ENCODE results near the gene DISC1. TPM values are rescaled to one million over a fixed set of nuclear protein-coding genes. Genes with fewer than 3 reads are reported as not detected.
"Not testable (repeated sequence)": the region's sequence is repeated elsewhere in the genome, so short reads cannot be mapped to it uniquely, and the experiment has no call there.

DISC1 gene
- total RNA-seq, 1 donor from 2014 or later, result 10.5 TPM

GRCh38 chr1:231666937-231667608 is 40.5 kb downstream of the DISC1 start:
- intact Hi-C loops (cut with micrococcal nuclease), result no loop called here

GRCh38 chr1:231667896-231668506 is 41.4 kb downstream of the DISC1 start:
- intact Hi-C loops (cut with micrococcal nuclease), result no loop called here

GRCh38 chr1:231668826-231669225 is 42.2 kb downstream of the DISC1 start:
- intact Hi-C loops (cut with micrococcal nuclease), result no loop called here

GRCh38 chr1:231669864-231670621 is 43.5 kb downstream of the DISC1 start:
- intact Hi-C loops (cut with micrococcal nuclease), result not testable (repeated sequence)

GRCh38 chr1:231670755-231671154 is 44.2 kb downstream of the DISC1 start:
- intact Hi-C loops (cut with micrococcal nuclease), result no loop called here

- intact Hi-C loops (cut with micrococcal nuclease), result no loop called here
Observed at GRCh38 chr1:231674575-231674974, 48.0 kb downstream of the DISC1 start.

- intact Hi-C loops (cut with micrococcal nuclease), result no loop called here
Observed at GRCh38 chr1:231676487-231676886, 49.9 kb downstream of the DISC1 start.

- intact Hi-C loops (cut with micrococcal nuclease), result no loop called here
Observed at GRCh38 chr1:231677442-231677841, 50.9 kb downstream of the DISC1 start.

GRCh38 chr1:231678011-231678432 is 51.4 kb downstream of the DISC1 start:
- intact Hi-C loops (cut with micrococcal nuclease), result no loop called here

- intact Hi-C loops (cut with micrococcal nuclease), result no loop called here
Observed at GRCh38 chr1:231679109-231679508, 52.5 kb downstream of the DISC1 start.

GRCh38 chr1:231681006-231681405 is 54.4 kb downstream of the DISC1 start:
- intact Hi-C loops (cut with micrococcal nuclease), result no loop called here

GRCh38 chr1:231682779-231683178 is 56.2 kb downstream of the DISC1 start:
- intact Hi-C loops (cut with micrococcal nuclease), result no loop called here

- intact Hi-C loops (cut with micrococcal nuclease), result no loop called here
Observed at GRCh38 chr1:231683439-231684165, 57.0 kb downstream of the DISC1 start.

GRCh38 chr1:231684356-231685244 is 58.0 kb downstream of the DISC1 start:
- intact Hi-C loops (cut with micrococcal nuclease), result no loop called here

GRCh38 chr1:231686384-231686783 is 59.8 kb downstream of the DISC1 start:
- intact Hi-C loops (cut with micrococcal nuclease), result no loop called here

- intact Hi-C loops (cut with micrococcal nuclease), result no loop called here
Observed at GRCh38 chr1:231688989-231689388, 62.4 kb downstream of the DISC1 start.

GRCh38 chr1:231690059-231690458 is 63.5 kb downstream of the DISC1 start:
- intact Hi-C loops (cut with micrococcal nuclease), result no loop called here

GRCh38 chr1:231691618-231692259 is 65.1 kb downstream of the DISC1 start:
- intact Hi-C loops (cut with micrococcal nuclease), result no loop called here

GRCh38 chr1:231693361-231694074 is 66.9 kb downstream of the DISC1 start:
- intact Hi-C loops (cut with micrococcal nuclease), result no loop called here

- intact Hi-C loops (cut with micrococcal nuclease), result no loop called here
Observed at GRCh38 chr1:231694075-231694431, 67.5 kb downstream of the DISC1 start.

All from T-helper 2 cell treated with Interferon-gamma antibody and Interleukin-4, amounts not matched to agents 100 ng/mL and 5 ng/mL, for 36 hours (primary cell).